CD14-positive monocyte (primary cell): Measurements from ENCODE around the gene TMEM184A. TPM values are rescaled to one million over a fixed set of nuclear protein-coding genes. Genes with fewer than 3 reads are reported as not detected.
A peak's percentile ranks its signal among the peaks of the same experiment; 100 is the strongest.

Experiments
- DNase-seq, 3 donors: peaks; one replicate each; pipeline ENCODE4 v3.0.0-alpha.2; 2011 to 2022
- H2AFZ ChIP-seq: 2 replicates; pipeline ENCODE4 v1.6.0; 2012; ENCODE audit warnings: mild to moderate bottlenecking, low read depth, low read length, inconsistent platforms; ENCODE audit not compliant: insufficient read depth, poor library complexity, severe bottlenecking
- H3K27ac ChIP-seq, 2 donors: 1 replicate in 1 of 2; 2 replicates in 1 of 2; pipeline ENCODE4 v1.5.1; 2012 to 2013; ENCODE audit warnings: low read length in 2 of 2, control low read depth in 1 of 2, inconsistent platforms in 1 of 2, low read depth in 1 of 2, mild to moderate bottlenecking in 1 of 2
- H3K27me3 ChIP-seq, 2 donors: one replicate each; pipeline versions ENCODE4 v1.6.0 to v1.6.1; 2011 to 2013; ENCODE audit warnings: low read length in 2 of 2; ENCODE audit not compliant: control insufficient read depth in 2 of 2, insufficient read depth in 2 of 2
- H3K36me3 ChIP-seq, 2 donors: replicated peaks in 1 of 2; 1 replicate in 1 of 2; 2 replicates in 1 of 2; pipeline versions ENCODE4 v1.5.1 to v1.6.1; 2012 to 2013; ENCODE audit warnings: low read length in 2 of 2, control low read depth in 1 of 2, inconsistent platforms in 1 of 2, mild to moderate bottlenecking in 1 of 2; ENCODE audit not compliant: insufficient read depth in 2 of 2, control insufficient read depth in 1 of 2
- H3K4me1 ChIP-seq, 2 donors: 1 replicate in 1 of 2; 2 replicates in 1 of 2; pipeline versions ENCODE4 v1.5.1 to v1.6.1; 2012 to 2013; ENCODE audit warnings: low read length in 2 of 2, control low read depth in 1 of 2, inconsistent platforms in 1 of 2, mild to moderate bottlenecking in 1 of 2, moderate library complexity in 1 of 2; ENCODE audit not compliant: insufficient read depth in 2 of 2, control insufficient read depth in 1 of 2
- H3K4me2 ChIP-seq: replicated peaks from 2 replicates; pipeline ENCODE3; 2012; ENCODE audit warnings: low read length, moderate library complexity, mild to moderate bottlenecking; ENCODE audit not compliant: poor library complexity, severe bottlenecking; ENCODE audit errors: extremely low read depth
- H3K4me3 ChIP-seq, 3 experiments: fragments of 200-600 bp in 1 of 3; sonication (generic) in 1 of 3; replicated peaks in 1 of 3; 1 replicate in 2 of 3; 2 replicates in 1 of 3; pipeline ENCODE4 v1.5.1; 2011 to 2013; ENCODE audit warnings: low read length in 3 of 3, mild to moderate bottlenecking in 3 of 3, control low read depth in 2 of 3, low read depth in 2 of 3, inconsistent platforms in 1 of 3, moderate library complexity in 1 of 3
- H3K79me2 ChIP-seq: 2 replicates; pipeline ENCODE4 v1.6.0; 2012; ENCODE audit warnings: mild to moderate bottlenecking, control low read depth, inconsistent platforms, low read length, moderate library complexity; ENCODE audit not compliant: insufficient read depth
- H3K9ac ChIP-seq: 2 replicates; pipeline ENCODE4 v1.6.0; 2017; ENCODE audit warnings: low read length, mild to moderate bottlenecking; ENCODE audit not compliant: insufficient read depth, poor library complexity, severe bottlenecking
- H3K9me3 ChIP-seq, 2 donors: replicated peaks in 1 of 2; 1 replicate in 1 of 2; 2 replicates in 1 of 2; pipeline versions ENCODE4 v1.5.1 to v1.6.1; 2012 to 2013; ENCODE audit warnings: low read length in 2 of 2, control low read depth in 1 of 2; ENCODE audit not compliant: control insufficient read depth in 1 of 2, insufficient read depth in 1 of 2
- H4K20me1 ChIP-seq: 2 replicates; pipeline ENCODE4 v1.6.0; 2012; ENCODE audit warnings: mild to moderate bottlenecking, low read length, control low read depth, moderate library complexity; ENCODE audit not compliant: insufficient read depth
- H3K27ac Mint-ChIP-seq, 7 donors: one replicate each; pipeline ENCODE4 v1.8.0; 2020; ENCODE audit warnings: mild to moderate bottlenecking in 7 of 7, mixed read lengths in 7 of 7, moderate library complexity in 6 of 7, inconsistent platforms in 2 of 7
- H3K27me3 Mint-ChIP-seq, 3 donors: one replicate each; pipeline ENCODE4 v1.8.0; 2021 to 2022; ENCODE audit warnings: low read depth in 3 of 3, mild to moderate bottlenecking in 3 of 3, mixed read lengths in 3 of 3, moderate library complexity in 3 of 3, inconsistent platforms in 1 of 3
- H3K36me3 Mint-ChIP-seq, 2 donors: one replicate each; pipeline ENCODE4 v1.8.0; 2020; ENCODE audit warnings: mixed read lengths in 2 of 2, inconsistent platforms in 1 of 2, mild to moderate bottlenecking in 1 of 2
- H3K4me1 Mint-ChIP-seq: one replicate; pipeline ENCODE4 v1.8.0; 2020; ENCODE audit warnings: mild to moderate bottlenecking, mixed read lengths
- H3K4me3 Mint-ChIP-seq, 2 donors: one replicate each; pipeline ENCODE4 v1.8.0; 2020; ENCODE audit warnings: mild to moderate bottlenecking in 2 of 2, mixed read lengths in 2 of 2, moderate library complexity in 1 of 2
- H3K9me3 Mint-ChIP-seq, 7 donors: one replicate each; pipeline ENCODE4 v1.8.0; 2020 to 2022; ENCODE audit warnings: mixed read lengths in 7 of 7, mild to moderate bottlenecking in 6 of 7, moderate library complexity in 6 of 7, inconsistent platforms in 2 of 7
- WGBS: methylation state at CpG from one replicate; pipeline ENCODE4 v1.1.5; 2013; ENCODE audit warnings: missing lambda C conversion rate; ENCODE audit not compliant: insufficient coverage; 5-methylcytosine and 5-hydroxymethylcytosine counted together
- intact Hi-C, 2 donors: fragments of 100-400 bp; cut with micrococcal nuclease; formaldehyde crosslinking; loops; one replicate each; pipeline versions ENCODE4 v1.15.0 to v1.15.1; 2023
- polyA plus RNA-seq, 3 donors: library from polyadenylated mRNA; depleted of rRNA in 1 of 3; unstranded in 2 of 3; stranded (reverse) in 1 of 3; fragments of 300-500 nt in 2 of 3; fragments of >200 nt in 1 of 3; fragmentation: Illumina TruSeq in 2 of 3; gene quantifications; 1 replicate in 2 of 3; 2 replicates in 1 of 3; pipeline ENCODE4 v1.2.3, GENCODE V29; 2012 to 2021
- TF ChIP-seq, protein P1 (sequence below): fragments of 200-600 bp; IDR thresholded peaks from one replicate; pipeline ENCODE4 v1.8.0; 2022; ENCODE audit warnings: antibody characterized with exemption, mild to moderate bottlenecking

The TMEM184A gene
- polyA plus RNA-seq, 3 donors, result not detected

DNA sequence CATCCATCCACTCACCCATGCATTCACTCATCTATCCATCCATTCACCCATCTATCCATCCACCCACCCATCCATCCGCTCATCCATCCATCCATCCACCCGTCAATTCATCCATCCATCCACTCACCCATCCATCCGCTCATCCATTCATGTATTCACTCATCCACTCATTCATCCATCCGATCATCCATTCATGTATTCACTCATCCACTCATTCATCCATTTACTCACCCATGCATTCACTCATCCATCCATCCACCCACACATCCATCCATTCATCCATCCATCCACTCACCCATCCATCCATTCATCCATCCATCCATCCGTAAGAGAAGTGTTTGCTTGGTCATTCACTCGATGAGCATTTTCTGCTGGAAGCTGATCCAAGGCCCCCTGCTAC is 22.5 kb upstream of the TMEM184A start:
- H3K4me2 ChIP-seq, result no peak overlapping the region
- Mint-ChIP-seq H3K27me3 (peaks cover 0 to 4% (median 4%) of the 10 kb centered on the region in 3 donors), H3K4me1 (peaks cover 12% of the 10 kb centered on the region), H3K27ac (peak overlapping the region in 1 of 7 donors; percentile 3), H3K4me3 (no peak overlapping the region), H3K9me3 (peaks cover 0 to 3% (median 0%) of the 10 kb centered on the region in 7 donors), H3K36me3 (no peaks in the 10 kb centered on the region)
- H2AFZ ChIP-seq, result no peak overlapping the region
- no peak for DNase-seq
- no peaks in the 10 kb centered on the region for H4K20me1 ChIP-seq
- no peak overlapping the region for H3K27ac ChIP-seq
- peaks cover 9 to 11% of the 10 kb centered on the region in 2 donors for H3K4me1 ChIP-seq
- no peaks in the 10 kb centered on the region for H3K9me3 ChIP-seq
- H3K9ac ChIP-seq, result no peak overlapping the region
- H3K36me3 ChIP-seq, result no peaks in the 10 kb centered on the region
- no peaks in the 10 kb centered on the region for H3K79me2 ChIP-seq
- no peak overlapping the region for H3K4me3 ChIP-seq
- TF ChIP-seq, protein P1, sequence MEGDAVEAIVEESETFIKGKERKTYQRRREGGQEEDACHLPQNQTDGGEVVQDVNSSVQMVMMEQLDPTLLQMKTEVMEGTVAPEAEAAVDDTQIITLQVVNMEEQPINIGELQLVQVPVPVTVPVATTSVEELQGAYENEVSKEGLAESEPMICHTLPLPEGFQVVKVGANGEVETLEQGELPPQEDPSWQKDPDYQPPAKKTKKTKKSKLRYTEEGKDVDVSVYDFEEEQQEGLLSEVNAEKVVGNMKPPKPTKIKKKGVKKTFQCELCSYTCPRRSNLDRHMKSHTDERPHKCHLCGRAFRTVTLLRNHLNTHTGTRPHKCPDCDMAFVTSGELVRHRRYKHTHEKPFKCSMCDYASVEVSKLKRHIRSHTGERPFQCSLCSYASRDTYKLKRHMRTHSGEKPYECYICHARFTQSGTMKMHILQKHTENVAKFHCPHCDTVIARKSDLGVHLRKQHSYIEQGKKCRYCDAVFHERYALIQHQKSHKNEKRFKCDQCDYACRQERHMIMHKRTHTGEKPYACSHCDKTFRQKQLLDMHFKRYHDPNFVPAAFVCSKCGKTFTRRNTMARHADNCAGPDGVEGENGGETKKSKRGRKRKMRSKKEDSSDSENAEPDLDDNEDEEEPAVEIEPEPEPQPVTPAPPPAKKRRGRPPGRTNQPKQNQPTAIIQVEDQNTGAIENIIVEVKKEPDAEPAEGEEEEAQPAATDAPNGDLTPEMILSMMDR, result no peak
- intact Hi-C loops, result loop anchor here (5.0 to 10.0 kb wide), 2 partner anchors 769 to 776 kb away; partner anchors contain the start of gene EIF3B (in 1 of the 2)
- 97% methylated on average over 6 of the region's 6 CpGs for WGBS
- no peaks in the 10 kb centered on the region for H3K27me3 ChIP-seq

DNA sequence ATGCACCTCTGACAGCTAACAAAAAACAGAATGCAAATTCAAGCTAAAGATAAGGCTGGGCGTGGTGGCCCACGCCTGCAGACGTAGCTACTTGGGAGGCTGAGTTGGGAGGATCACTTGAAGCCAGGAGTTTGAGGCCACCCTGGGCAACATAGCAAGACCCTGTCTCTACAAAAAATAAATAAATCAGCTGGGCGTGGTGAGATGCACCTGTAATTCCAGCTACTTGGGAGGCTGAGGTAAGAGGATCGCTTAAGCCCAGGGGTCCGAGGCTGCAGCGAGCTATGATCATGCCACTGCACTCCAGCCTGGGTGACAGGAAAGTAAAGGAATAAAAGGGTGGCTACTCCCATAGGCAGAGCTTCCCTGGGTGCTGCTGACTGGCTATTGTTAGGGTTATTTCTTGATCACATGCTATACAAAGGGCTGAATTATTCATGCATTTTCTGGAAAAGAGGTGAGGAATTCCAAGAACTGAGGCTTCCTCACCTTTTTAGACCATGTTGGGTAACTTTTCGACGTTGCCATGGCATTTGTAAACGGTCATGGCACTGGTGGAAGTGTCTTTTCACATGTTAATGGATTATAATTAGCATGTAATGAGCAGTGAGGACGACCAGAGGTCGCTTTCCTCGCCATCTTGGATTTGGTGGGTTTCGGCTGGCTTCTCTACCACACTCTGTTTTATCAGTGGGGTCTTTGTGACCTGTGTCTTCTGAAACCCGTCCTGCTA is 20.7 kb upstream of the TMEM184A start:
- no peak overlapping the region for H3K27ac Mint-ChIP-seq

More for the DNA sequence above, 20.7 kb upstream of the TMEM184A start:
- Histone ChIP-seq H2AFZ (no peak overlapping the region), H3K27ac (no peak overlapping the region), H3K36me3 (no peaks in the 10 kb centered on the region), H3K9me3 (no peaks in the 10 kb centered on the region), H3K4me3 (no peak overlapping the region), H3K27me3 (no peaks in the 10 kb centered on the region), H3K4me2 (no peak overlapping the region), H3K4me1 (peaks cover 9 to 11% of the 10 kb centered on the region in 2 donors), H4K20me1 (no peaks in the 10 kb centered on the region), H3K9ac (no peak overlapping the region), H3K79me2 (no peaks in the 10 kb centered on the region)
- Mint-ChIP-seq H3K36me3 (no peaks in the 10 kb centered on the region), H3K4me3 (no peak overlapping the region), H3K27me3 (peaks cover 0 to 4% (median 3%) of the 10 kb centered on the region in 3 donors), H3K9me3 (peaks cover 0 to 3% (median 0%) of the 10 kb centered on the region in 7 donors), H3K4me1 (peaks cover 12% of the 10 kb centered on the region)
- intact Hi-C loops, result loop anchor here (5.0 to 10.0 kb wide), 2 partner anchors 771 to 778 kb away; partner anchors contain the start of gene EIF3B (in 1 of the 2)
- DNase-seq, result no peak
- TF ChIP-seq, protein P1, result no peak
- 92% methylated on average over 6 of the region's 15 CpGs for WGBS
